ENCODE data around the gene WFDC6.

The WFDC6 gene

DNA sequence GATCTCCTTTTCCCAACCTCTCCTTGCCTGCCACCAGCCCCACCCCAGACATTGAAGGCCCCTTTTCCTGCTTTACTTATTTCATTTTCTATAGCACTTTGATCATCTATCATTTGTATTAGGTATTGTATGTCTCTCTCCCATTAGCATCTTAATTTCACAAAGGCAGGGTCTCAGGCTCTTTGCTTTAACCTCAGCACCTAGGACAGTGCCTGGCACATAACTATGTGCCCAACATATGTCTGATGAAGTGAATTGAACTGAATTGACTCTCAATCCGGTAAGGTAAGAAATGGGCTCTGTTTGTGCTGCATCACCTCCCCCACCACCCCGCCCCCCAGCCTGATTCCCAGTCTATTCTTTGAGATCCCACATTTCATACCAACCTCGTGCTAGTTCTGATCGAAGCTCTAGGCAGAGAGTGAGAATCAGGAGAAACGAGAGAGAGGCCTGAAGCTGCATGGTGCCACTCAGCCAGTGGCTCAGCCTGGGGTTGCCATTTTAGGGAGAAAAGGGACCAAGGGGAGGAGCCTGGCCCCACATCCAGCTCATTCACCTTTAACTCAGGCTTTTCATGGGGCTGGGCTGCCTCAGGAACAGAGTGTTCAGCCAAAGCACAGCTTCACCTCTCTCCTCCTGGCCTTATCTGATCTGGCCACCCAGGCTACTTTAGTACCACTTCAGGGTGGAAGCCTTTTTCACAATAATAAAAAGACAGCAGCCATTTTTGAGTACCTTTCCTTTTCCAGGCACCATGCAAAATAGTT, 24.0 kb downstream of the WFDC6 start, which contains the start of gene SPINT3:
TSS of gene SPINT3 (minus strand) at position 476 of the 767 bp plus-strand sequence. CDS start at position 462, 14 bp downstream.
- no peak for DNase-seq

DNA sequence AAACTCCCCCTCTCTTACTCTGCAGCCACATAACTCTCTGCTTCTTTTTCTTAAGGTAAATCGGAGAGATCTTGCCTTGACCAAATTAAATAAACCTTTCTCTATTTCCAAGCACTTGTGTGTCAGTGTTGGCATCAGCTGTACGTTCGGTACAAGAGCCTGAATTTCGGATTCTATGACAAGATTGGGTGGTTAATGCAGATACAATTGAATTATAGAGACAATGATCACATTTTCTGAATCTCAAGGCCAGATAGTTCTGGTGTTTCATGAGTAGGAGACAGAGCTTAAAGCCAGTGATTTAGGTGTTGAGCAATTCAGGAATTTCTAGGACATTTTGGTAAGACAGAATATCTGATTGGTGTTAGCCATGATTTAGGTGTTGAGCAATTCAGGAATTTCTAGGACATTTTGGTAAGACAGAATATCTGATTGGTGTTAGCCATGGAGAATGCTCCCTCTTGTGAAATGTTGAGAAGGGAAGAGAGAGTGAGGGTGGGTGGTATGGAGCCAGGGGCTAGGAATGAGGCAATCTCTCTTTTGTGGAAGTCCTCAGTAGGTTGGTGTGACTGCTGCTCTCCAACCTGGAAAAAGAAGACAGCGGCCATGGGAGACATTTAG, 28.9 kb downstream of the WFDC6 start:
- no peak for DNase-seq

DNA sequence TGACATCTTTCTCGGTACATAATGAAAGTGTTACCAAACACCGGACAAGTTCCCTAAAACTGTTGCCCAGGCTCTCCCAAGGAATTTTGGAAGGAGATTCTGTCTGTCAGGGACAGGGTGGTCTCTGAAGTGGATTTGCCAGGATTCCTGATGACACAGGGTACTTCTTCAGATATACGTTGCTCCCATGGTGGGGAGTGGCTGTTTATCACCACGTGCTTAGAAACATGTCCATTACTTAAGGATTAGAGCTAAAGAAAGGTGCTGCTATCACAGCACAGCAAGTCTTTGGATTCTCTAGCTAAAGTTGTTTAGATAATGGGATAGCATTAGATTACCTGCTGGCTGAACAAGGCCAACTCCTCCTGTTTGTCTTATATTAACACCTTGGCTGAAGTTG, 30.2 kb downstream of the WFDC6 start:
- DNase-seq = no peak

DNA sequence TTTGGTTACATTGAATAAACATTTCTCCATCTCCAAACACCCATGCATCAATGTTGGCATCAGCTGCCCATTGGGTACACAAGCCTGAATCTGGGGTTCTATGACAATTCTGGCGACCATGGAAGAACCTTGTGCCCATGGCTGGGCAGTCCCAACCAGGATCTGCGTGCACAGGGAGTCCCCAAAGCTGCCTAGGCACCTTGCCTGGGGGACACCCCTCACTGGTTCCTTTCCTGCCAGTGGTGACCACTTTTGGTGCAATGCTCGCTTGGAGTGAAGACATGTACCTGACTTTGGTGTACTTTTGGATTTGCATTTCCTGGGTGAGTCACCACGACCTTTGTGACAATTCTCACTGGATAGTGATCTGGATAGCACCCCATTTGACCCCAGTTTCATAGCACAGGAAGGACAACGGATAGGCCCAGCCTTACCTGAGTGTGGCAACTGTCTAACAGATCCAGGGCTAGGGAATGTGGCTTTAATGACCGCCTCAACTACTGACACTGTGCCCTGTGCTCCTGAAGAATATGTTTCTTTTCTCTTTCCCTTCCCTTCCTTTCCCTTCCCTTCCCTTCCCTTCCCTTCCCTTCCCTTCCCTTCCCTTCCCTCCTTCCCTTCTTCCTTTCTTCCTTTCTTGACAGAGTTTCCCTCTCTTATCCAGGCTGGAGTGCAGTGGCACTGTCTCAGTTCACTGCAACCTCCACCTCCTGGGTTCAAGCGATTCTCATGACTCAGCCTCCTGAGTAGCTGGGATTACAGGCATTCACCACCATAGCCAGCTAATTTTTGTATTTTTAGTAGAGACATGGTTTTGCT, 31.0 kb downstream of the WFDC6 start:
- no peak for DNase-seq

DNA sequence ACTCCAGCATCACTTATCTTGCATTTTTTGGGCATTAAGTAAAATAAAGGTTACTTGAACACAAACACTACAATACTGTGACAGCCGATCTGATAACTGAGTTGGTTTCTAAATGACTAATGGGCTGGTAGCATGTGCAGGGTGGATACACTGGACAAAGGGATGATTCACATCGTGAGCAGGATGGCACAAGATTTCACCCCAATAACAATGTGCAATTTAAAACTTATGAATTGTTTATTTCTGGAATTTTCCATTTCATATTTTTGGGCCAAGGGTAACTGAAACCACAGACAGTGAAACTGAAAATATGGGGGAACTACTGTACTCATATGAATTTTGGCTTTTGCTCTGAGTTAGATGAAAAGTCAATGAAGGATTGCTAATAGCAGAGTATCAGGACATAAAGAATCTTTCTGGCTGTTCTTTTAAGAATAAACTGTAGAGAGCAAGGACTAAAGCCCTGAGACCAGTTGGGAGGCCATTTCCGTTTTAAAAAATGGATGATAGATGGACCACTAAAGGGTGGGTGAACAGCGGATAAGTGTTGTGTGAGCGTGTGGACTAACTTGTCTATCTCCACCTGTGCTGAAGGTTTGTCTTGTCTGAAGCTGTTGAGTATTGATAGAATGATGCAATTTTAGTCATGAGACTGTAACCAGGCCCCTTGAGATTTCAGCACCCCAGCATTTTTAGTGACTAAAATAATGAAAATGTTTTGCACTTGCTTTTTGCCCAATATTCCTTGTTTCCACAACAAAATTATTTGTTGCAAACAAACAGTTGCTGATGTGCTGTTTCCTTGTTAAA, 32.1 kb downstream of the WFDC6 start:
- no peak for DNase-seq

DNA sequence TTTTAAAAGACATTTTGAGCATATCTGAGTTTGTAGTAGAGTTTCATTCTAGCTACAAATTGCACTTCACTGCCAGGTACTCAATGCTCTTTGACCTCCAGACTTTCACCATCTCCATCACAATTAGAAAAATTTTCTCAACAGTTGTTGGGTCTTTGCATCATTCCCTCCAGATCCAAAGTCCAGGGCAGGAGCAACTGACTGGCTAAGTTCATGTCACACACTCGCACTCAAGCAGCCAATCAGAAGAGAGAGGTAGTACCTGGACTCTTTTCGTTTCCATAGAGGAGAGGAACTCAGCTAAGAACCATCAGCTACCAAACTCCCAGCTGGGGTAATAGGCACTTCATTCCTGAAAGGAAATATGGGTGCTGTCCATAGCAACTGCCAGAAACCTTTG, 32.9 kb downstream of the WFDC6 start:
- DNase-seq = no peak

DNA sequence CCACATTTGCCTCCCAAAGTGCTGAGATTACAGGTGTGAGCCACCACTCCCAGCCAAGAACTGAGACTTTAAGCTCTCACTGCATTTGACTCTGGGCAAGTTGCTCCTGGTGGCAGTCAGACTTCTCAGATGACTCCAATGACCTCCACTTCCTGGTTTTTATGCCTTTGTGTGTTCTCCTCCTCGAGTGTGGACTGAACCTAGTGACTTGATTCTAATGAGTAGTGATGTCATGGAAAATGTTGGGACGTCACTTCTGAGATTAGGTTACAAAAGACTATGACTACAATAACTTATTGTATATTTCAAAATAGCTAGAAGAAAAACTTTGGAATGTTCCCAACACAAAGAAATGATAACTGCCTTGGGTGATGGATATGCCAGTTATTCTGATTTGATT, 35.9 kb downstream of the WFDC6 start:
- DNase-seq = no peak

DNA sequence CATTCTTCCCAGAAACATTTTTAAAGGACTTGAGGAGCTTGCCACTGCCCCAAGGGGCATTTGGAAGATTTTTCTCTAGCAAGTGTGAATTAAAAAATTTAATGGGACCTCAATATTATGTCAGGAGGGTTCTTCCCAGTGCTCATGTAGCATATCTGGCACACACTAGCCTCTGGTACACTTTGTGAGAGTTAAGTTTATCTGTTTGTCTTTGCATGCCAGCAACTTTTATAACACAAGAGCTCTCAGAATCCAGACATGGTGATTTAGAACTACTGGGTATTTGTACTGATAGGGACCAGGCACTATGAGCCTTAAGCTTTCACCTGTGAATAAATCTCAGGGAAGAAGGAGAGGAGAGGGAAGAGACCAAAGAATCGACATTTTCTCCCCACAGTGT, 36.7 kb downstream of the WFDC6 start:
- DNase-seq = no peak

DNA sequence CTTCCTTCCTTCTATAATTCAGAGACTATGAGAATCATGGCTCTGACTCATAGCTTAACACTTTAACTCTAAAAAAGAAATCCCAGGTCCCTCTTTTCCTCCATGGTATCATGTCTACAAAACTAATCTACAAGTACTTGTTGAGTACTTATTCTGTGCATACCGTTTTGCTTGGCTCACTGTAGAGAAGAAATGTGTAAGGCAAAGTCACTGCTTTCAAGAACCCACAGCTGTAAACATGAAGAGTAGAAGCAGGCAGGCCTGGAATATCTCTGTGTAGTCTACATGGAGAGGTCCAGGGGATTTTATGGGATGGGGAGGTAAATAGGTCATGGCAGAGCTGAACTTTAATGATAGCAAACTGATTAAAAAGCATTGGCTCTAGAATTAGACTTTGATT, 37.7 kb downstream of the WFDC6 start:
- no peak for DNase-seq

DNA sequence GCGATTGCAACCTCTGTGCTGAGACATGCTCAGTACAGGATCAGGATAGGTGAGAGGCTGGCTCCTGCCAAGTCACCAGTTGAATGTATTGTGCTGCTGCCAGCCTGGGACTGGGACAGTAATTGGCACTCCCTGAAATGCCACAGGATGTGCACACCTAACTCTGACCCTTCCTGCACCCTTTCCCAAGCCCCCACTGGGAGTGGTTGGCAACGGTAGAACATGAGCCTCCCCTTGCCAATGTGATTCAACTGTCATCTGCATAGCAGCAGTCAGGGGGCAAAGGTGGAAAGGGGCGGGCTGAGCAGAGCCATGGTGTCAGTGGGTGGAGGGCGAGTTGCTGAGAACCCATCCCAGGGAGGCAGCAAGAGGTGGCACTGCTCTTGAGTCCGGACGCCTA, 39.3 kb downstream of the WFDC6 start:
- no peak for DNase-seq

DNA sequence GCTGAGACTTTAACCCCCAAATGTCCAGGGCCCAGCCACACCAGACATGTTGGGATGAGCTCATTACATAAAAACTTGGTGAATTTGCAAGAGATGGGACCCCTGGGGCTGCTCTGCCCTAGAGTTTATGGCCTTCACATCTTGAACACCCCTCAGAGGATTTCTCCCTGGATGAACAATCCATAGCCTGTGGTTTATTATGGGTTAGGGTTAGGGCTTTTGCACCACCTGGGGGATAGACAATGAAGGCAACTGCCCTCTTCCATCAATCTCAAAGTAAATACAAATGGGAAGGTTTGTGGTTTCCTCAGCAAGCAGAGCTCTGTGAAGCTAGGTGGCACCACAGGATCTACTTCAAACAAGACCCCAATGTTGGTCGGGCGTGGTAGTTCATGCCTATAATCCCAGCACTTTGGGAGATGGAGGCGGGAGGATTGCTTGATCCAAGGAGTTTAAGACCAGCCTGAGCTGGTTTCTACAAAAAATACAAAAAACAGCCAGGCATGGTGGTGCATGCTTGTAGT, 41.2 kb downstream of the WFDC6 start:
- no peak for DNase-seq

DNA sequence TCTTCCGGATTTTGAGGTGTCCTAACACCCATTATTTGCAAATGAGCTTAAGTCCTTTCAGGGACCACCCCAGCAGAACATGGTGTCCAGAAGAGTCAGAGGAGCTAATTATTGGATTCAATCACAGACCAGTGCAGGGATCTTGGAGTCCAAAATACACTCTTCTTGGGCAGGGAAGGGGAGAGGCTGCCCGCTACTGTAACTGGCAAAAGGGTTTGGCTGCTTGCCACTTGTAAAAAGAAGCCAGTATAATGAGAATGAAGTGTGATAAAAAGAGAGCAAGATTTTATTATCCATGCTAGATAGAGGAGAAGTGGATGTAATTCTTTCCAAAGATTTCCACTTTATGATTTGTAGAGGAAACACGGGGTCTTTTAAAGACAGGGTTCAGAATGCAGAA, 43.1 kb downstream of the WFDC6 start:
- DNase-seq = no peak

DNA sequence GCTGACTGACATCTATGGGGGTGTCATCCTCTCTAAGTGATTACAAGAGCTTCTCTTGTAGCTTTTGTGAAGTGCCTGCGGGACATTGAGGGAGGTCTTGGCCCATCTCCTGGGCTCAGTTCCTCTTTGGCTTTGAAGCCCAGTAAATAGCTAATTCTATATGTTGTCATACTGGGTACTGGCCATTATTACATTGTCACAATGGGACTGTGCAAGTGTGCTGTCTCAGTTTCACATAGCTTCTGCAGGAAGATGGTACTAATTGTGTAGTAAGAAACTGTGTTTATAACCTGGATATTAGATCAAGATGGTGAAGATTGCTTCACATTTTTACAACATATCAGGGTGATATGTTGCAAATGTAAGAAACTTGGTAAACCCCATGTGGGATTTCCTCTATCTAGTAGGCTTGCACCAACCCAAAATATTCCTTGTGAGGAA, 43.8 kb downstream of the WFDC6 start:
- DNase-seq = no peak

DNA sequence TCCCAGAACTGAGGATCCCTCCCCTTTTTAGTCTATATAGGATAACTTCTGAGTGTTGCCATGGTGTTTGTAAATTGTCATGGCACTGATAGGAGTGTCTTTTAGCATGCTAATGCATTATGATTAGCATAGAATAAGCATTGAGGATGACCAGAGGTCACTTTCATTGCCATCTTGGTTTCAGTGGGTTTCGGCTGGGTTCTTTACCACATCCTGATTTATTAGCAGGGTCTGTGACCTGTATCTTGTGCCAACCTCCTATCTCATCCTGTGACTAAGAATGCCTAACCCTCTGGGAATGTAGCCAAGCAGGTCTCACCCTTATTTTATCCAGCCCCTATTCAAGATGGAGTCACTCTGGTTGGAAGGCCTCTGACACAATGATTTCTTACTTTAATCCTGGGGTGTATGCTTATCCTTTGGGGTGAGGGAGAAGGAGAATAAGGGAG, 50.2 kb downstream of the WFDC6 start:
- DNase-seq = no peak

DNA sequence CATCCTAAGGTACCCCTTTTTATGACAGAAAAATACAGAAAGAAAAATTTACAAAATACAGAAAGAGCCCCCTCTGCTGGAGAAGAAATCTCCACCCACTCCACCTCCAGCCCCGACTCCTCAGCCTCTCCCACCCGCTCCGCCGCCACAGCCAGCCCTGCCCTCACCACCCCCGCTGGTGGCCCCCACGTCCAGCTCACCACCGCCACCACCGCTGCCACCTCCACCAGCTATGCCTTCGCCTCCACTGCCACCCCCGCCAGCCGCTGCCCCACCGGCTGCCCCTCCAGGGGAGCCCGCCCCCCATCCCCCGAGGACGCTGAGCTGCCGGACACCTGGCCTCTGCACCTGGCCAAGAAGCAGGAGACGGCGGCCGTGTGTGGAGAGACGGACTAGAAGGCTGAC, 52.0 kb downstream of the WFDC6 start:
- DNase-seq = no peak

DNA sequence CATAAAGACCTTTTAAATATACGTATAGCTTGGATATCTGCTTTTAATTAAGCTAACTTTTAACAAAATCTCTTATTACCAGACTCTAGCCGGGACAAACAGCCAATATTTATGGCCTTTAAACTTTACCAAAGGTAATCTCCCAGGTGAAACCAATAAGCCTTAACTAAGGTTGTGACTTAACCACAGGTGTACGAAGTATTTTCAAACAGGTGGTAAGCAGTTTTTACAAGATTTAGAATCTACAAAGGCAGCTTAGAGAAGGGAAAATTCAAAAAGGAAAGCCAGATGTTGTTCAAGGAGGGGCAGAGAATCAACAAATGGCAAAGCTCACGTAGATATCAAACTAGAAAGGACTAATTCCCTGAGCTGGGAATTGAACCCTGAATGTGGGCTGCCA, 53.9 kb downstream of the WFDC6 start:
- no peak for DNase-seq

DNA sequence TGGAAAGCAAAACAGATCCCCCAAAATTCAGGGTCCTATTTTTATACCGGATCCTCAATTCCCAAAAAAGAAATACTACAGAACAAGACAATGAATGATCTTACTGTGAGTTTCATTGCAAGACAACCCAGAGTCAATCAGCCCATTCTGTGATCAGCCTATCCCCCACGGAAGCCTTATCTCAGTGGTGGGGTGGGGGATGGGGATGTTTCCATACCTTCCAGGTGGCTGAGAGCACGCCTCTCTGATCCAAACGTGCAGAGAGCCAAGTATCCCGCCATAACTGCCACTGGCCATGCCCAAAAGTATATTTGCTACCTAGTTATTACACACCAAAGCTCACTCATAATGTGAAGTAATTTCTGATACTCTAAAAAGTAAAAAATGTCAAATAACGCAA, 54.6 kb downstream of the WFDC6 start:
- no peak for DNase-seq
